Liver (tissue), 3 donors: ENCODE results near the gene LSR.

Experiments used
- ATF3 ChIP-seq: IDR thresholded peaks from 2 replicates; pipeline ENCODE4 v1.6.1; 2016; ENCODE audit warnings: antibody characterized with exemption
- CTCF ChIP-seq: fragments of 150-350 bp; IDR thresholded peaks from 2 replicates; pipeline ENCODE4 v1.5.1; 2017; ENCODE audit warnings: improper control_type of control experiment, low read depth, low read length; ENCODE audit not compliant: missing input control
- FOXA1 ChIP-seq: IDR thresholded peaks from 2 replicates; pipeline ENCODE4 v1.6.1; 2016; ENCODE audit warnings: antibody characterized with exemption
- GABPA ChIP-seq, 2 donors: IDR thresholded peaks in 1 of 2; conservative IDR thresholded peaks in 1 of 2; 2 replicates each; pipeline ENCODE4 v1.6.1; 2016; ENCODE audit warnings: antibody characterized with exemption in 2 of 2, mild to moderate bottlenecking in 1 of 2, moderate library complexity in 1 of 2
- HNF4A ChIP-seq, 2 donors: conservative IDR thresholded peaks; 2 replicates each; pipeline ENCODE4 v1.6.1; 2016; ENCODE audit warnings: antibody characterized with exemption in 2 of 2, mild to moderate bottlenecking in 2 of 2
- JUND ChIP-seq, 2 donors: IDR thresholded peaks; 2 replicates each; pipeline ENCODE4 v1.6.1; 2016; ENCODE audit warnings: antibody characterized with exemption in 2 of 2
- RAD21 ChIP-seq, 2 donors: IDR thresholded peaks; 2 replicates each; pipeline ENCODE4 v1.6.1; 2016; ENCODE audit warnings: antibody characterized with exemption in 2 of 2, mild to moderate bottlenecking in 2 of 2
- REST ChIP-seq: IDR thresholded peaks from 2 replicates; pipeline ENCODE4 v1.6.1; 2016; ENCODE audit warnings: antibody characterized with exemption, mild to moderate bottlenecking
- RXRA ChIP-seq, 2 donors: IDR thresholded peaks; 2 replicates each; pipeline ENCODE4 v1.6.1; 2017 to 2018; ENCODE audit warnings: antibody characterized with exemption in 2 of 2, mild to moderate bottlenecking in 1 of 2
- SP1 ChIP-seq: IDR thresholded peaks from 2 replicates; pipeline ENCODE4 v1.6.1; 2018; ENCODE audit warnings: antibody characterized with exemption, mild to moderate bottlenecking
- TAF1 ChIP-seq: conservative IDR thresholded peaks from 2 replicates; pipeline ENCODE4 v1.6.1; 2016; ENCODE audit warnings: antibody characterized with exemption, mild to moderate bottlenecking
- YY1 ChIP-seq: IDR thresholded peaks from 2 replicates; pipeline ENCODE4 v1.6.1; 2016; ENCODE audit warnings: antibody characterized with exemption, mild to moderate bottlenecking
- TF ChIP-seq, protein P1 (sequence below): IDR thresholded peaks from 2 replicates; pipeline ENCODE4 v1.6.1; 2016; ENCODE audit warnings: antibody characterized with exemption
- donor health status: healthy.
- donor health status: healthy.

DNA sequence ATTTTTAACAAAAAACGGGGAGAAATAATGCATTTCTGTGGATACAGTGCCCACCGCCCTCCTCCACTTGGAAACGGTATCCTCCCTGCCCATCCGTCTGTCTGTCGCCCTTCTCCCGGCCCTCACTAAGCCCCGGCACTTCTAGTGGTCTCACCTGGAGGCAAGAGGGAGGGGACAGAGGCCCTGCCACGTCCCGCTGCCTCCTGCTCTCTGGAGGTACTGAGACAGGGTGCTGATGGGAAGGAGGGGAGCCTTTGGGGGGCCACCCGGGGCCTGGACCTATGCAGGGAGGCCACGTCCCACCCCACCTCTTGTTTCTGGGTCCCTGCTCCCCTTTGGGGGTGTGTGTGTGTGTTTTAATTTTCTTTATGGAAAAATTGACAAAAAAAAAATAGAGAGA is 30.6 kb downstream of the LSR start:
- TF ChIP-seq CTCF (no peak), SP1 (no peak), REST (no peak), RAD21 (IDR thresholded peaks at IDR 0.05) (no peak), YY1 (no peak), ATF3 (no peak), FOXA1 (no peak), TAF1 (no peak), RXRA (IDR thresholded peaks at IDR 0.05) (no peak), JUND (IDR thresholded peaks at IDR 0.05) (no peak), HNF4A (conservative IDR thresholded peaks at IDR 0.05) (no peak), GABPA (IDR thresholded peaks at IDR 0.05 in 1 of 2, conservative IDR thresholded peaks at IDR 0.05 in 1 of 2) (no peak)
- TF ChIP-seq, protein P1, sequence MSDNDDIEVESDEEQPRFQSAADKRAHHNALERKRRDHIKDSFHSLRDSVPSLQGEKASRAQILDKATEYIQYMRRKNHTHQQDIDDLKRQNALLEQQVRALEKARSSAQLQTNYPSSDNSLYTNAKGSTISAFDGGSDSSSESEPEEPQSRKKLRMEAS, result no peak
